LHCN-M2 (cell line): ENCODE results near the gene GPR12. TPM values are rescaled to one million over a fixed set of nuclear protein-coding genes. Genes with fewer than 3 reads are reported as not detected.

Source experiments
- DNase-seq: peaks from one replicate; pipeline ENCODE4 v3.0.0-alpha.2; 2012; ENCODE audit warnings: low read depth
- polyA plus RNA-seq: library from polyadenylated mRNA; unstranded; fragments of >200 nt; gene quantifications from one replicate; pipeline ENCODE4 v1.2.1, GENCODE V29; 2012; ENCODE audit warnings: missing spikeins
- total RNA-seq: library from RNA; depleted of rRNA; stranded (reverse); fragments of >200 nt; gene quantifications from 2 replicates; pipeline ENCODE4 v1.2.3, GENCODE V29; 2014; rRNA removed

GPR12 gene, protein sequence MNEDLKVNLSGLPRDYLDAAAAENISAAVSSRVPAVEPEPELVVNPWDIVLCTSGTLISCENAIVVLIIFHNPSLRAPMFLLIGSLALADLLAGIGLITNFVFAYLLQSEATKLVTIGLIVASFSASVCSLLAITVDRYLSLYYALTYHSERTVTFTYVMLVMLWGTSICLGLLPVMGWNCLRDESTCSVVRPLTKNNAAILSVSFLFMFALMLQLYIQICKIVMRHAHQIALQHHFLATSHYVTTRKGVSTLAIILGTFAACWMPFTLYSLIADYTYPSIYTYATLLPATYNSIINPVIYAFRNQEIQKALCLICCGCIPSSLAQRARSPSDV
- not detected in 2 replicates for total RNA-seq
- polyA plus RNA-seq = not detected

DNA sequence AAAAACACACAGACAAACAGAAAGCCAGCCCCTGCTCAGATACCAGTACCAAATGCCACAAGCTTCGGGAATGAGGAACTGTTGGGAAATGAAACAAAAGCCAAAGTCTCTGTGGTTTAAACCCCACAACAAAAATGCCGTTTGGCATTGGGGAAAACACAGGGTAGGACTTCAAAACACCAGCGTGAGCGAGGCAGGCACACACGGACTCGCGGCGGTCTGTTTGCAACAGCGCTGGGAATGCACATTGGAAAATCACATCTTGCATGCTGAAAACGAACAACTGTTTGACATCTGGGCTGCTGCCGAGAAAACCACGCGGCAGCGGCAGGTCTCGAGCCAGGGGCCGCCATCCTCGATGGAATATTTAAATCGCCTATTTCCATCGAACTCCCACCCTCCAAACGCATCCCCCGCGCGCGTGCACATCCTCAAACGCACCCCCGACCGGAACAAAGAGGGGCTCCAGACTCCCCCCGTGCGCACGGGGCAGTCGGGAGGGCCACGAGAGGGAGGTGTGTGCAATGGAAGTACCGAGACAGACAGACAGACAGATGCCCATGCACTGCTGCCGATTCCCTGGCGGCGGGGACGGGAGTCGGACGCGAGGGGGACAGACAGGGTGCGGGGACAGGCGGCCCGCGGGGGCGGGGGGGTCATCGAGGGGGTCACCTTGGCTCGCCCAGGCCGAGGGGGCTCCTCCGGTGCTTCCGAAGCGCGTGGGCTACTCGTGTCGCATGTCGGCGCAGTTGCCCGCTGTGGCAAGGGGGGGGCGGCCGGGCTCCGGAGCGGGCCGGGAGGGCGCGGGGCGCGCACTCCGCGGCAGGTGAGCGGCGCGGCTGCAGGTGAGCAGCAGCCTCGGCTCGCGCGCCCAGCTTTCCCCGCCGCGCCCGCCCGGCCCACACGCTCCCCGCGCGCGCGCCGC is at the start of gene GPR12:
Gene GPR12 (minus strand): TSS at position 880 of the 925 bp plus-strand sequence. CDS start 959 bp downstream, outside the sequence.
- DNase-seq = peak; percentile 2

DNA sequence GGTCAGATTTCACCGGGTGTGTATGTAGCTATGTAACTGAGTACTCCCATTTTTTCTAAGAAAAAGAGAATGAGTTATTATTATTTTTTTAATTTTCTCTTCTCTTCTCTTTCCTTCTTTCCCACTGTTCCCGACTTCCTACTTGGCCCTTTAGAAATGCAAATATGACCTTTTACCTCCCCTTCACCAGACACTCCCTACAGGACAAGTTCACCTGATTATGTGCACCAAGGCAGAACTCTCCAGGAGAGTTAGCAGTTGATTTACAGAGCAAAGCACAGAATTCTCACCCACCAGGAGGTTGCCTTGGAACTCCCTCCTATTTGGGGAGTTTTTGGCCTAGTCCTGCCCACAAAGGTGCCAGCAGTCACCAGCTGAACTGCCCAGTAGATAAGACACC is 49.5 kb upstream of the GPR12 start:
- no peak for DNase-seq

DNA sequence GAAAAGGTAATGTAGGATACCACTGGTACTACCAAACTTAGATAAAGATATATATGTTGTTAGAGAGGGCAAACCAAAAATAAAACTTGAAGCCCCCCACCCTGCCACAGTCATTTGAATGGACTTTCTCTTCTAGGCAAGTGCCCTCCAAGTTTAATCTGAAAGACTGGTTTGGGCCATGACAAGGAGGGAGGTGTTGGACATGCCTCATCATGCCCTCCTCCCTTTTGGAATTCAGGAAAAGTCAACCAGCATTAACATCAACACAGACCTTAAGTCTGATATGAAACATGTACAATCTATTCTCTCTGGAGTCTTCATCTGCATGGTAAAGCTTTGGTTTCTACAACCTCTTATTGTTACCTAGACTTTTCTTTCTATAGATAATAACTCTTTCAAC is 46.3 kb upstream of the GPR12 start:
- no peak for DNase-seq

DNA sequence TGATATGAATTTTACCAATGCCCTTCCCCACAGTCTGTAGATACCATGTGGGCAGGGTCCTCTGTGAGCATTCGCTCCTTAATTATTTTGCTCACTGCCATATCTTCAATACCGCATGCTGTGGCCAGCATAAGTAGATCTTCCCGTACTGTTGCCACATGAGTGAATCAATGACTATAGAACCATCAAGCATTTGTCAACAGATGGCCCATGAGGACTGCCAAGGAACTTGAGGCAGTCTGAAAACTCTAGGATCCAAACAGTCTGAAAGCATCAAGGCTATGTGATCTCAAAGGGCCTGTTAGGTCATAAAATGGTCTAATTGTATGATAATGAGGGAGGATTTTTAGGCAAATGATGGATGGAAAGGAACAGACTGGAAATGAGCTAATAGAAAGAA is 27.4 kb upstream of the GPR12 start:
- DNase-seq = no peak

DNA sequence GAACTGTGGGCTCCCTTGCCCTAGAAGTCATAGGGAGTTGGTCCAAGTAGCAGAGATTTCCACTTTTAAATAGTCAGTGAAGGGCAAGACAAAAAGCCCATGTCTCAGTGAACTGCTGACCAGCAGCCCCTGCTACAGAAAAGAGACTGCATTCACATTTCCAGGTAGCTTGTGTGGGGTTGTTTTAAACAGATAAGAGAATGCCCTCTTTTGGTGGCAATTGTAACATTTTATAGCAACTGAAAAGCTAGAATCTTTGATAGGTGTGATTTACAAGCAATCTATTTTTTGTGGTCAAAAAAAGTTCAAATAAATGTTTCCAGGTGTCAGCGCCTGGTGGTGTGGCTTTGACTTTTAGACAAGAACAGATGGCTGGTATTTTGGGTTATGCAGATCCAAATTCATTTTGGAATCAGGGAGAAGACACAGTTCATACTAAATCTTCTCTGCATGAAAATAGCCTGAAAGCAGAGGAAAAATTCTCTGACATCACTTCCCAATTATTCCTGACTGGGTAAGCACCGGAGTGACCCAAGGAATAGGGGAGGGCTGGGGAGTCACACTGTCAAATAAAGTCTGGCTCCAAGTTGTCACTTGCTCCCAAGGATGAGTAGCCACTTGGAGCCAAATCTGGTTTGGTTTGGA is 26.2 kb upstream of the GPR12 start:
- DNase-seq = no peak

DNA sequence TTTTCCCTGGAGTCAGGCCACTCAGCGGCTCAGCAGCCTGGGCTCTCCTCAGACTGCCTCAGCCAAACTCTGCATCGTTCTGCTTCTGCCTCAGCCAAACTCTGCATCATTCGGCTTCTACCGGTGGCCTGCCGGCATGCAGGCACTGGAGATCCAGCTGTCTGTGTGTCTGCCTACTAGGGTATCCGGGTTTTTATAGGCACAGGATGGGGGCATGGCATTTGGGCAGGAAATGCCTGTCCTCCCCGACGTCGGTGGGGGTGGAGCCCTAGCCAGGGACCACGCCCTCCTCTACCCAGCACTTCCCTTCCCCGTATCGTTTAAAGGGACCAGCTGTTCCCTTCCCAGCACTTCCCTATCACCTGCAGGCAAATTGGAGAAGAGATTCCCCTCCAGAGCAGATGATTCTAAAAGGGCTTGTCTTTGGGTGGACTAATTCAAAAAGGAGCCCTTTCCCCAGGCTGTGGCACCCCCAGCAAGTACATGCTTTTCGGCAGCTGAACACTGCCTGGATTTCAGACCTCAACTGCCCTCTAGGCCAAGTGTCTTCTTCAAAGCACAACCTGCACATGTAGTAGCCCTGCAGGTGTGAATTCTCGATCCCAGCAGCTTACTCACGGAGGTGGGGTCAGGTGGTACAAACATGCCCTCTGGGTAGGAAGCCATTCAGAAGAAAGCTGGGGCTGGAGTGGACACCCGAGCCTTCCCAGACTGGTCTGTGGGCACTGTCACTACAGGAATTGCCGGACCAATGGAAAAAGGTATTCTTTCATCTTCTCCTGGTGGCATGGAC is 25.4 kb upstream of the GPR12 start:
- DNase-seq = peak; percentile 8

DNA sequence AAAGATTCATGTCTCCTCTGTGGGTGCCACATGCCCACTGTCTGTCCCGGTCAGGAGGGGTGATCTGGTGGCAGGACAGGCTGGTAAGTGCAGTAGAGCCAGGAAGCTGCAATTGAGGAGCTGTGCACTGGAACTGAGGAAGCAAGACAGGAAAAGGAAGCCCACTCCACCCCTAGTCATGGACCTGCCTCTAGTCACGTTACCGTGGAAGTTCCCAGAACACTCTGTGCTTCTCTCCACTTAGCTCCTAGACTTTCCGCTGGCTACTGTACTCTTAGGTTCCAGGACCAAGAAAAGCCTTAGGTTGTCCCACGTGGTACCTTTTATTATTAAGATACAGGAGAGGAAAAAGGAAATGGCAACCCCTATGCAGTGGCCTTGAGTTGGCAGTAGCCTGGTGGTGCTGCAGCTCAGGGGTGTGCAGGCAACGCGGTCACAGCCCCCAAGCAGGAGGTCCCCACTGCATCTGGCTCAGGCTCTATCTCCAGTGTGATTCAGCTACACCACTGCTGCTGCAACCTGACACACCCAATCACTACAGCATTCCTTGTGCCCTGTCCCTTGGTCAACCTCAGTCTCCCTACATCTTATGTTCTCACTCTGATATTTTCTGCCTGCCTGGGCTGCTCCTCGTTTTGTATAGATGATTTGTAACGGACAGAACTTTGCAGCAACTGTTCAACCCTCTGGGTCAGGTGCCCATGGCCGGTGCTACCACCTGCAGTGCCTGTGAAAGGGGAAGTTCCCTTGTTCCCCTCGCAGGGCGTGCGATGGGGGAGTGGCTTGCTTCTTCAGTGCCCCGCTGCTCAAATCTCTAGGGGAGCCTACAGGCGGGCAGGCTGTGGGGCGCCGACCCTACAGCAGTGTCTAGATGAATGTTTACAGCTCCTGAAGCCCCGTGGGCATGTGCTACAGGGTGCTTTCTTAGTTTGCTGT is 24.4 kb upstream of the GPR12 start:
- DNase-seq = no peak

DNA sequence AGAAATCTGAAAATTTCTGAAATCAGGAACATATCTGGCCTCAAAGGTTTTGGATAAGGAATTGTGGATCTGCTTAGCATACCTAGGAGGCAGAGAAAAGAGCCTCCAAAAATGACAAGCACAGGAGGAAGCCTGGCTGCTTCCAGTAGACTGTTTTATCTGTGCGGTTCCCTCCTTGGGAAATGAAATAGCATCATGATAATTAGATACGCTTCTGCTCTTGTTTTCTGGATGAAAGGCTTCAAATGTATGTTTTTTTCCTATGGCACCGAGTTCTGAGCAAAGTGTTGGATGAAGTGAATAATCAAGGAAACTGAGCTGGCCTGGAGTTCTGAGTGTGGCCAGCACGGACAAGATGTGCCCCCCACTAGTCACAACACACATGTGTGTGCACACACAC is 19.8 kb upstream of the GPR12 start:
- DNase-seq = peak; percentile 1

DNA sequence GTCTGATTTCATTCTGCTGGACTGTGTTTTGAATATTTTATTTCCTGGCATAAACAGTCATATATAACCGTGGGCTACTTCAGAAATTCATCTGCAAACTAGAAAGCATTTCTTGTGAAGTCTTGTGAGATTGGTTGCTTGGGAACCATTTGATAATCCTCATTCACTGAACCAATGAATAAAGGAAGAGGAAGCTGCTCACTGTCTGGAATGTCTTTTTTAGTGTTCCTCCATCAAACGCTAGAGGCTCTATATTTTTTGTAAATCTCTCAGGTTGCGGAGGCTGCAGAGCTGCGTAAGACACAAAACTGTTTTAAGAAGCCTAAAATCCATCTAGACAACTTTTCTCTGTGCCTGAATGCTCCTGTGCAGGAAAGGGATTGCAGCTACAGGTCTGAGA is 18.7 kb upstream of the GPR12 start:
- no peak for DNase-seq

DNA sequence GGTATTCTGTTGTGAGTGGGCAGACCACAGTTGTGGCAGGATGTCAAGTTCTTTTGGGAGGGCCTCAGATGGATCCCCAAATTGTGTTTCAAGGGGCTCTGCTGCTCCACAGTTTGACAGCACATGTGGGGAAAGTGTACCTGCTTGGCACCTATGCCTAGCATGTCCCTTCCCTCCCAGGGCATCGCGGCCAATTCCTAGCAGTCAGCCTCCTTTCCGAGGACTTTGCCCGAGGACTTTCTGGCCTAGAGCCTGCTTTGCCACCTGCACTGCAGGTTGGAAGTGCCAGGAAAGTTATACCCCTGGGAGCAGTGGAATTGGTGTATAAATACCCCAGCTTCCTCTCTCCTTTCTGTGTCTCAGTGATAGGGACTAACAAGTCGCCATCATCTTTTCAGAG is 11.9 kb upstream of the GPR12 start:
- DNase-seq = no peak

DNA sequence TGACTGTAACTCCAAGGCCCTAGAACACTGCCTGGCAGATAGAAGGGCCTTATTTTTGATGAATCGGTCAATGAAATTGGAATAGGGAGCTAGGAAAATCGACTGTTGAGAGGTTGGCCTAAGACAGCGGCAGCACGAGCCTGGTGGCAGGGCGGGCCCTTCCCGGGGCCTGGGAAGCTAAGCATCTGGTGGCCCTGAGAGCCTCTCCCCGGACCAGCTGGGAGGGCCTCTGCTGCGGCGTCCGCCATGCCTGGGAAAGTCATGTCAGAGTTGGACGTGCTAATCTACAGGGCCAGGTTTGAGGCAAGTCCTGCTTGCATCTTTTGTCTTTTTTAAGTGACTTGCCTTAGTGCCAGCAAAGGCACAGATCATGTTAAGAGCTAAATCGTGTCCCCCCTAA is 11.2 kb upstream of the GPR12 start:
- DNase-seq = no peak

DNA sequence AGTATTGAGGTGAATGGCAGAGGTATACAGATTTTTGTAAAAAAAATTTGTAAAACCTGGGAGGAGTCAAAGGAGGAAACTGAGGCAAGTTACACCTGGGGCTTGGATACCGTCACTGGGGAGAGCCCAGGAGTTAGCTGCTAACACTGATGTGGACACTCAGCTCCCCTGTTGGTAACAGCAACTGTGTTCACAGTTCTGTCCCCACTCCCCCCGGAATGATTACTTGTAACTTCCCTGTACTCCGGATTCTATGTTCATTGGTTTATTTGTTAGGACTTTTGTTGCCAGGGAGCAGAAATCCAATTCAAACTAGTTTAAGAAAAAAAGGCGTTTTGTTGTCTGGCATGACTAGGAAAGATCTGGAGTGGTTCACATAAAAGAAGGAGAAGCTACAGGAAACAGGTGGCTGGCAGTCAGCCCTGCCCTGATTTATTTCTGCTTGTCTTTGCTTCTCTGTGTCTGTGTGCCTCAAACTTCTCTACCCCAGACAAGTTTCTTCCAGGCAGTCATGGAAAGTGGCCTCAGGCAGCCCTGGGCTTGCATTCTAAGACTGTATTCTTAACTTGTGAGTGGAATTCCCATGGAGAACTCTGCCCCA is 2.3 kb upstream of the GPR12 start:
- peak; percentile 21 for DNase-seq

DNA sequence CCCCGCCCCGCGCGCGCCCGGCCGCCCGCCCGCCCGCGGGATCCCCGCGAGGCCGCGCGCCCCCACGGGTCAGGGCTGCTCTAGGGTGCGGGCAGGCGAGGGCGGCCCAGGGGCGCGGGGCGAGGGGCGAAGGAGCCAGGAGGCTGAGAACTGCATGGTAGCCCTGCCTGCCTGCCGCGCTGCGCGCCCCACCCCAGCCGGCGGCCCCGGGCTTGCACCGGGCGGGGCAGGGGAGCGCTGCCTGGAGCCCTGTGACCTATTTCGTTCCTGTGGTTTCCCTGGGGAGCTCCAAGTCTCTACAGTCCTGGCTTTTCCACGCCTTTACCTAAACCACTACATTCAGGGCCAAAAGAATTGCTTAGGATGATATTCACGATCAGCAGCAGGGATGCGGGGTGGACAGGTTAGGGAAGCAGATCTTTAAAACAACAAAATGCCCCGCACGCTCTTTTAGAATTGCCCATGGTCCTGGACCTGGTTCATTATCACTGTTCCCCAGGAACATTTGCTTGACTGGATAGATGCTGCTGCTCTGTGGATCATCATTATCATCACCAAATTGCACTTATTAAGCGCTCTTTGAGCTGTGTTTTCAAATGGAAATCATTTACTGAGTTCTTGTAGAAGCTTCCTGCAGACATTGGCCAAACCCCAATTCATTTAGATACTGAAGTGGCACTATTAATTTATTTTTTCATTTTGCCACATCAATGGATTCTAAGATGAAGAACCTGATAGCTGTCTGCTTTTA is 421 bp upstream of the GPR12 start:
- no peak for DNase-seq

DNA sequence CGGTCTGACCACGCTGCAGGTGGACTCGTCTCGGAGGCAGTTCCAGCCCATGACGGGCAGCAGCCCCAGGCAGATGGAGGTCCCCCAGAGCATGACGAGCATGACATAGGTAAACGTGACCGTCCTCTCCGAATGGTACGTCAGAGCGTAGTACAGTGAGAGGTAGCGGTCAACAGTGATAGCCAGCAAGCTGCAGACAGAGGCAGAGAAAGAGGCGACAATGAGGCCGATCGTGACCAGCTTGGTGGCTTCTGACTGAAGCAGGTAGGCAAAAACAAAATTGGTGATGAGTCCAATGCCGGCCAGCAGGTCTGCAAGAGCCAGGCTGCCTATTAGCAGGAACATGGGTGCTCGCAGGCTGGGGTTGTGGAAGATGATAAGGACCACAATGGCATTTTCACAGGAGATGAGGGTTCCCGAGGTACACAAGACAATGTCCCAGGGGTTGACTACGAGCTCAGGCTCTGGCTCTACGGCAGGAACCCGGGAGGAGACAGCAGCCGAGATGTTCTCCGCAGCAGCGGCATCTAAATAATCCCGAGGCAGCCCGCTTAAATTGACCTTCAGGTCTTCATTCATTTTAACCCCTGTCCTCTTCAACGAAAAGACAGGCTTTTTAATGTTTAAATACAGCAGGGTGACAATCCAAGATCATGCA is 1.2 kb downstream of the GPR12 start:
- DNase-seq = no peak

DNA sequence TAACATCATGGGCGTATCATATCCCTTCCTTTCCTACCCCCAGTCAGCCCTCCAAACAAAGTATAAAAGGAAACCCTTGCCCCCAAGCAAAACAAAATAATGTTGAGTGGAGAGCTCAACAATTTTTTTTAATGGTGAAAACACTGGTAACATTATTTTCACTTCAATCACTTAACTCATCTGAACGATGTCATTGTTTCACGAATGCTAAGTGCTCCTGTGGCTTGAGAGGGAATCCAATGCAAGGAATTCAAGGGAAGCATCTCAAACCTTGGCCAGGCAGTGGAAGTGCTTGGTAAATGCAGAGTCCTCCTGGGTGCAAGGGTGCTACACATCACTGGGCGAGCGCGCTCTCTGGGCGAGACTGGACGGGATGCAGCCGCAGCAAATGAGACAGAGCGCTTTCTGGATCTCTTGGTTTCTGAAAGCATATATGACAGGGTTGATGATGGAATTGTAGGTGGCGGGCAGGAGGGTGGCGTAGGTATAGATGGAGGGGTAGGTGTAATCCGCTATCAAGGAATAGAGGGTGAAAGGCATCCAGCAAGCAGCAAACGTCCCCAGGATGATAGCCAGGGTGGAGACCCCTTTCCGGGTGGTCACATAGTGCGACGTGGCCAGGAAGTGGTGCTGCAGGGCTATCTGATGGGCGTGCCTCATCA is 2.0 kb downstream of the GPR12 start:
- DNase-seq = no peak

DNA sequence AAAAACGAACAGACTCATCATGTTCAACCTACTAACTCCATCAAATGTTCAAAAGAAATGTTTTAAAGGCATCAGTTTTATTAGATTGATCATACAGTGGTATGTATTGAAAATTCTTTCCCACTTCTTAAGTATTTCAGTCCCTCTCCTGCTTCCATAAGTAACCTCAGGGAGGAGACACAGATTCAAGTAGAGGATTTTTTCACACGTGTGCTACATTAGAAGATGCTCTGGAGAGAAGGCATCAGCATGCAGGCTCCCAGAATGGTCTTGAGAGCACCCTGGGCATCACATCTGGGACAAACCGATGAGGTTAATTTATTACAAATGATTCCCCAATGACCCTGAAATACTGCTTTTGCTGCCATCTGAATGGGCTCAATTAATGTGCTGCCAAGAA is 3.6 kb downstream of the GPR12 start:
- DNase-seq = no peak

DNA sequence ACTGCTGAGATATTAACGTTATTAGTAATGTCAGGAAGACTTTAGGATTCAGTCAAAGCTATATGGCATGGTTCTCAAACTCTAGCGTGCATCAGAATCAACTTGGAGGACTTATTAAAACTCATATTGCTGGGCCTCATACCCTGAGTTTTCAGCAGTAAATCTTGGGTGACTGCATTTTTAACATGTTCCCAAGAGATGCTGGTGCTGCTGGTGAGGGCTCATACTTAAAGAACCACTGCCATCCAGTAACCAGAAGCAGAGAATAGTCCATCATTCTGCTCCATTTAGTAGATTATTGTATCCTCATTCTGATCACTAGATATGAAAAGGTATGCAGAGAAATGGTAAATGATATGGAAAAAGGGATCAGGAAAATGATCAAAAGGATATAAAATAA is 7.9 kb downstream of the GPR12 start:
- DNase-seq = no peak

DNA sequence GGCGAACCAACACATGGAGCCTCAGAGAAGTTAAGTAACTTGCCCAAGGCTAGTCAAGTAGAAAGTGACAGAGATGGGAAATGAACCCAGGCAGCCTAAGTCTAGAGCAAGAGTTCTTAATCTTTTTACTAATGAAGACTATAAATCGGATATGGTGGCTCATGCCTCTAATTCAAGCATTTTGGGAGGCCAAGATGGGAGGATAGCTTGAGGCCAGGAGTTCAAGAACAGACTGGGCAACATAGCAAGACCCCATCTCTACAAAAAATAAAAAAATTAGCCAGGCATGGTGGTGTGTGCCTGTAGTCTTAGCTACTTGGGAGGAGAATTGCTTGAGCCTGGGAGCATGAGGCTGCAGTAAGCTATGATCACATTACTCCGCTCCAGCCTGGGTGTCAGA is 10.7 kb downstream of the GPR12 start:
- DNase-seq = no peak
